Activated CD4-positive, alpha-beta T cell treated with anti-CD3 and anti-CD28 coated beads, Interleukin-2, amount 50 U/mL, for 16 hours (primary cell): ENCODE measurements around the gene ILDR2.

Experiments used
- DNase-seq: peaks from one replicate; pipeline ENCODE4 v3.0.0-alpha.2; 2020

Gene ILDR2

GRCh38 chr1:166920561-166921475, 54.5 kb downstream of the ILDR2 start:
- DNase-seq, result no peak

GRCh38 chr1:166918956-166919316, 56.4 kb downstream of the ILDR2 start:
- no peak for DNase-seq

- DNase-seq, result no peak
Observed at GRCh38 chr1:166918088-166918955, 57.0 kb downstream of the ILDR2 start.

- no peak for DNase-seq
Observed at GRCh38 chr1:166915941-166916340, 59.4 kb downstream of the ILDR2 start.

GRCh38 chr1:166915042-166915441, 60.3 kb downstream of the ILDR2 start:
- no peak for DNase-seq

- no peak for DNase-seq
Observed at GRCh38 chr1:166914111-166914510, 61.2 kb downstream of the ILDR2 start.

- DNase-seq, result no peak
Observed at GRCh38 chr1:166911624-166912023, 63.7 kb downstream of the ILDR2 start.

GRCh38 chr1:166910396-166910994, 64.8 kb downstream of the ILDR2 start:
- peak; percentile 89 for DNase-seq

GRCh38 chr1:166908942-166909341, 66.4 kb downstream of the ILDR2 start:
- DNase-seq, result no peak

GRCh38 chr1:166907763-166908162, 67.6 kb downstream of the ILDR2 start:
- DNase-seq, result no peak

GRCh38 chr1:166907051-166907450, 68.3 kb downstream of the ILDR2 start:
- no peak for DNase-seq

GRCh38 chr1:166906647-166907046, 68.7 kb downstream of the ILDR2 start:
- DNase-seq, result no peak

- DNase-seq, result peak; percentile 59
Observed at GRCh38 chr1:166905900-166906299, 69.4 kb downstream of the ILDR2 start.

GRCh38 chr1:166905136-166905535, 70.2 kb downstream of the ILDR2 start:
- DNase-seq, result no peak

GRCh38 chr1:166903232-166903631, 72.1 kb downstream of the ILDR2 start:
- DNase-seq, result no peak

GRCh38 chr1:166902279-166902678, 73.1 kb downstream of the ILDR2 start:
- no peak for DNase-seq

- no peak for DNase-seq
Observed at GRCh38 chr1:166900987-166901386, 74.4 kb downstream of the ILDR2 start.

GRCh38 chr1:166899769-166900168, 75.6 kb downstream of the ILDR2 start:
- no peak for DNase-seq

- no peak for DNase-seq
Observed at GRCh38 chr1:166895766-166896165, 79.6 kb downstream of the ILDR2 start.

- DNase-seq, result no peak
Observed at GRCh38 chr1:166889776-166890175, 85.6 kb downstream of the ILDR2 start.

GRCh38 chr1:166888373-166889111, 86.8 kb downstream of the ILDR2 start:
- DNase-seq, result no peak

GRCh38 chr1:166884971-166885370, 90.4 kb downstream of the ILDR2 start:
- DNase-seq, result no peak
